ENCODE results near the gene AP3S1. TPM values are rescaled to one million over a fixed set of nuclear protein-coding genes. Genes with fewer than 3 reads are reported as not detected.
A peak's percentile ranks its signal among the peaks of the same experiment; 100 is the strongest.

AP3S1 gene
- total RNA-seq, 2 experiments from 2014 or later = 102 to 107 TPM

DNA sequence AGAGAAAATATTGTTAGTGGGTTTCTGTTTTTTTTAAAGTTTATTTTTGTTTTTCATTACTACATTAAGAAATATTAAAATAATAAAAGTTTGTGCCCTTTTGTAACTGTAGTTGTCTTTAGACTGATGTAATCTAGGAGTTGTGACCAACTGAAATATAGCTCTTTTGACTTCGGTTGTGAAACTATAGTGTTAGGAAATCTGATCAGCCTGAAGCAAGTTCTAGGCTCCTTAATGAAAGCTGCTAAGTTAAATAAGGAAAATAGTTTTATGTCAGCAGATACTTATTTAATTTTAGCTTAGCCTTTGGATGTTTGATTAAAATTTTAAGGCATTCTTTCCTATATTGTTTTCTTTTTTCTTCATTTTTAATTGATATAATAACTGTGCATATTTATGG is 14.2 kb downstream of the AP3S1 start:
- POLR2A ChIA-PET = interaction anchor here (0.7 kb wide), 1 partner anchor 572 kb away, joined by 3 read pairs; no protein-coding TSS in a partner anchor
- ATAC-seq = no peak

DNA sequence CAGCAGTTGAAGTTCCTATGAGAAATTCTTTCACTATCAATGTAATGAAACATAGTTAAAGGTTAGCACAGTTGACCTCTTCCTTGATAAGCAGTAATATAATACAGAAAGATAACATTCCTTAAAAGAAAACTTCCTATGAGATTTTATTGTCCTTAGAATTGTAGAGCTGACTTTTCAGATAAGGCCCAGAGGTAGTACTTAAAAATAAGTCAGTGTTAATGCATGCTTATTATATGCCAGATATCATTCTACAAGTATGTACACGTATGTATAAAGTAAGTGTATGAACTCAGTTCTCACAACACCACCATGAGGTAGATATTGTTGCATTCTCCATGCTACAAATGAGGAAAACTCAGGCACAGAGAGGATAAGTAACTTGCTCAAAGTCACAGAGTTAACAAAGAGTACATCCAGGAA is 15.3 kb downstream of the AP3S1 start:
- DNase-seq (no peak), ATAC-seq (no peak)
- peaks cover 34% of the 10 kb centered on the region for H3K4me1 Mint-ChIP-seq (ENCODE audit: low read depth)
- no peaks in the 10 kb centered on the region for H3K27me3 Mint-ChIP-seq
- H3K27ac Mint-ChIP-seq = no peak overlapping the region
- H3K36me3 Mint-ChIP-seq (ENCODE audit: low read depth) = peaks cover 18% of the 10 kb centered on the region
- intact Hi-C loops (cut with micrococcal nuclease) = no loop called here
- no peak overlapping the region for H3K4me3 Mint-ChIP-seq
- peaks cover 9% of the 10 kb centered on the region for H3K9me3 Mint-ChIP-seq
- TF ChIP-seq, protein P1, sequence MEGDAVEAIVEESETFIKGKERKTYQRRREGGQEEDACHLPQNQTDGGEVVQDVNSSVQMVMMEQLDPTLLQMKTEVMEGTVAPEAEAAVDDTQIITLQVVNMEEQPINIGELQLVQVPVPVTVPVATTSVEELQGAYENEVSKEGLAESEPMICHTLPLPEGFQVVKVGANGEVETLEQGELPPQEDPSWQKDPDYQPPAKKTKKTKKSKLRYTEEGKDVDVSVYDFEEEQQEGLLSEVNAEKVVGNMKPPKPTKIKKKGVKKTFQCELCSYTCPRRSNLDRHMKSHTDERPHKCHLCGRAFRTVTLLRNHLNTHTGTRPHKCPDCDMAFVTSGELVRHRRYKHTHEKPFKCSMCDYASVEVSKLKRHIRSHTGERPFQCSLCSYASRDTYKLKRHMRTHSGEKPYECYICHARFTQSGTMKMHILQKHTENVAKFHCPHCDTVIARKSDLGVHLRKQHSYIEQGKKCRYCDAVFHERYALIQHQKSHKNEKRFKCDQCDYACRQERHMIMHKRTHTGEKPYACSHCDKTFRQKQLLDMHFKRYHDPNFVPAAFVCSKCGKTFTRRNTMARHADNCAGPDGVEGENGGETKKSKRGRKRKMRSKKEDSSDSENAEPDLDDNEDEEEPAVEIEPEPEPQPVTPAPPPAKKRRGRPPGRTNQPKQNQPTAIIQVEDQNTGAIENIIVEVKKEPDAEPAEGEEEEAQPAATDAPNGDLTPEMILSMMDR (IDR thresholded peaks at IDR 0.05) = no peak
- POLR2A ChIA-PET = no interaction called here
- CTCF ChIA-PET = no interaction called here

More for the DNA sequence above, 14.2 kb downstream of the AP3S1 start:
- CTCF ChIA-PET = interaction anchor here (1.1 kb wide), 1 partner anchor 212 kb away, joined by 3 read pairs; no protein-coding TSS in a partner anchor
- TF ChIP-seq, protein P1 (IDR thresholded peaks at IDR 0.05) = no peak
- Mint-ChIP-seq H3K4me3 (no peak overlapping the region), H3K4me1 (ENCODE audit: low read depth) (peaks cover 39% of the 10 kb centered on the region), H3K9me3 (peaks cover 9% of the 10 kb centered on the region), H3K36me3 (ENCODE audit: low read depth) (peaks cover 16% of the 10 kb centered on the region), H3K27ac (no peak overlapping the region), H3K27me3 (no peaks in the 10 kb centered on the region)
- no peak for DNase-seq
- intact Hi-C loops (cut with micrococcal nuclease) = no loop called here

DNA sequence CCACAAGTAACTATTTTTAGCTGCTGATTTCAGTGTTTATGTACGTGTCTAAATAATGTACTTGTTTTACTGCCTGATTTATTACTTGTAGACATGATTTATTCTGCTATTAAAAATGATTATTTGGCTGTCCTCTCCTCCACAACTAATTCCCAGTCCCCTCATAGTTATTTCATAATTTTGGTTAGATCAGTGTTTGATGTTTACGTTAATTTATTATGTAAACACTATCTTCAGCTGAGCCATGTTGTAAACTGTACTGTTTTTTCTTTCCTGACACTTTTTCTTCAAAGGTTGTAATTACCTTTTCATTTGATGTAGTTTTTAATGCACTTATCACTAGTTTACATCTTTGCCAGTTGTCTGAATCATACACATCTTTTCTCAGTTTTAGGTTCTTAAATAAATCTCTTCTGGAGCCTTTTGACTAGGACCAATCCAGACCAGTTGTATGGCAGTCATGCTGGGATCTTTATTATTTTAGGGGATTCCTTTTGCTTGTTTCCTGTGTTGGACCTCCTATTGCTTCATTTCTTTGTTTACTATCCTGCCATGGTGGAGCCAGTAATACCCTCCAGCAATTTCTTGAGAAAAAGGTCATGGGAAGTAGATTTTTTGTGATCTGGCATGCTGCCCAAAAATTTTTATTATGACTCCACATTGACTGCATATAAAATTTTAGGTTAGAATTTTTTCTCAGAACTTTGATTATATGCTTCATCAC is 16.1 kb downstream of the AP3S1 start:
- TF ChIP-seq, protein P1 (IDR thresholded peaks at IDR 0.05) = no peak
- POLR2A ChIA-PET = no interaction called here
- Mint-ChIP-seq H3K27me3 (no peaks in the 10 kb centered on the region), H3K36me3 (ENCODE audit: low read depth) (peaks cover 21% of the 10 kb centered on the region), H3K4me3 (no peak overlapping the region), H3K27ac (no peak overlapping the region), H3K9me3 (peaks cover 11% of the 10 kb centered on the region), H3K4me1 (ENCODE audit: low read depth) (peaks cover 32% of the 10 kb centered on the region)
- no peak for DNase-seq
- ATAC-seq = peak; percentile 39
- CTCF ChIA-PET = no interaction called here
- intact Hi-C loops (cut with micrococcal nuclease) = no loop called here

- ATAC-seq (no peak), DNase-seq (no peak)
- intact Hi-C loops (cut with micrococcal nuclease) = no loop called here
- Mint-ChIP-seq H3K4me3 (no peak overlapping the region), H3K9me3 (peaks cover 9% of the 10 kb centered on the region), H3K27me3 (no peaks in the 10 kb centered on the region), H3K4me1 (ENCODE audit: low read depth) (peaks cover 32% of the 10 kb centered on the region), H3K27ac (no peak overlapping the region), H3K36me3 (ENCODE audit: low read depth) (peaks cover 18% of the 10 kb centered on the region)
- ChIA-PET CTCF (interaction anchor here (1.4 kb wide), 1 partner anchor 15 kb away, joined by 3 read pairs; no protein-coding TSS in a partner anchor), POLR2A (no interaction called here)
- TF ChIP-seq, protein P1 (IDR thresholded peaks at IDR 0.05) = no peak
These were observed 16.7 kb downstream of the AP3S1 start for GRCh38 chr5:115858396-115858795.

GRCh38 chr5:115859378-115859777 is 17.6 kb downstream of the AP3S1 start:
- CTCF ChIA-PET = interaction anchor here (1.4 kb wide), 1 partner anchor 14 kb away, joined by 3 read pairs; no protein-coding TSS in a partner anchor
- no peak overlapping the region for H3K27ac Mint-ChIP-seq
- intact Hi-C loops (cut with micrococcal nuclease) = no loop called here
- TF ChIP-seq, protein P1 (IDR thresholded peaks at IDR 0.05) = no peak
- peaks cover 2% of the 10 kb centered on the region for H3K9me3 Mint-ChIP-seq
- H3K4me1 Mint-ChIP-seq (ENCODE audit: low read depth) = peaks cover 25% of the 10 kb centered on the region
- ATAC-seq (no peak), DNase-seq (no peak)
- POLR2A ChIA-PET = no interaction called here
- peaks cover 9% of the 10 kb centered on the region for H3K36me3 Mint-ChIP-seq (ENCODE audit: low read depth)
- H3K27me3 Mint-ChIP-seq = no peaks in the 10 kb centered on the region
- no peak overlapping the region for H3K4me3 Mint-ChIP-seq
